ENCODE data around the gene MAPKAPK5.

GRCh38 chr12:111869671-111870070 lies 27.6 kb downstream of the MAPKAPK5 start:
- TF ChIP-seq CTCF (IDR thresholded peaks at IDR 0.05; ENCODE audit: low read depth, low read length, poor library complexity, severe bottlenecking) (no peak), EZH2phosphoT487 (IDR thresholded peaks at IDR 0.05; ENCODE audit: borderline replicate concordance, low read length) (no peak)
